Measurements from ENCODE around the gene ZBTB46. TPM values are rescaled to one million over a fixed set of nuclear protein-coding genes. Genes with fewer than 3 reads are reported as not detected.
A peak's percentile ranks its signal among the peaks of the same experiment; 100 is the strongest.

ZBTB46 gene
- total and polyA plus RNA-seq, 2 donors = 3.7 to 5.8 TPM

GRCh38 chr20:63748934-63749270 is 82.2 kb downstream of the ZBTB46 start:
- Histone ChIP-seq H3K27me3 (ENCODE audit: control insufficient read depth in 2 of 2, insufficient read depth in 1 of 2, low read length in 1 of 2) (no peaks in the 10 kb centered on the region), H3K36me3 (ENCODE audit: control insufficient read depth in 2 of 2, insufficient read depth in 2 of 2, low read length in 1 of 2) (peaks cover 0 to 4% of the 10 kb centered on the region in 2 donors), H3K9me3 (ENCODE audit: control insufficient read depth in 2 of 2, insufficient read depth in 1 of 2, low read length in 1 of 2) (peaks cover 0 to 4% of the 10 kb centered on the region in 2 donors), H3K4me3 (ENCODE audit: low read length in 2 of 2) (no peak overlapping the region), H3K27ac (ENCODE audit: low read depth in 1 of 2, low read length in 1 of 2) (no peak overlapping the region), H3K4me1 (ENCODE audit: control insufficient read depth in 2 of 2, insufficient read depth in 2 of 2, low read length in 2 of 2) (peaks cover 5 to 31% of the 10 kb centered on the region in 2 donors)
- WGBS = 97% methylated on average over 11 of the region's 11 CpGs
- no peak for DNase-seq (ENCODE audit: low read depth in 6 of 9, low spot score in 9 of 9)

DNA sequence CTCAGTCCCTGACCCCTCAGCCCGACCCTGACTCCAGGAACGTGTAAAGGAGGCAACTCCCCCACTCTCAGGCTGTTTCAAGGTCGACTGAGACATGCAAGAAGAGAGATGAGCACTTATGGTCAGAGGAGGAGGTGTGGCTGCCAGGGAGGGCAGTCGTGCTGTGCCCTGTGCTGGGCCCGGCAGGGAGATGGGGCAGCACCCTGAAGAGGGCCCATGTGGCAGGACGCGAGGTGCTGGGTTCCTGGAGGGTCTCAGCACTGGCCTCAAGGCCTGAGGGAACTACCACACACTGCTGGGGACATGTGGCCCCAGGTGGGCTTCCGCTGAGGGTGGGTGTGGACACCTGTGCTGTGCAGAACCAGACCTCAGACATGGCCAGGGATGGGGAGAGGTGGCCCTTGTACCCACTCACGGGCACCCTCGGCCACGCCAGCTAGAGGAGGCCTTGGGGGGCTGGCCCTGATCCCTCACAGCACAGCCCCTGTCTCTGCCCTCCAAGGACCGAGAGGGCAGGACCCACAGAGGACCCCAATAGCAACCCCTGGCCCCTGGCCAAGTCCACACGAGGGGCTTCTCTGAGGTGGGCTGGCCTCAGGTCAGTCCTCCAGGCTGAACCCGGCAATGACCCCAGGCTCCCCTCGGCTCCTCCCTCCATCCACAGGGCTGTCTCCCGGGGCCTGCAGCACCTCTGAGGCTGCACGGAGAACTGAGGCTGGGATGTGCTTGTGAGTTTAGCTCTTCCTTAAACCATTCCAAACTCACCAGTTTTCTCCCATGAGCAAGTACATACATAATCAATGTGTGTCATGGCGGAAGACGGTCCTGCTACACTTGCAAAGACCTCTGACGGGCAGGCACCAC is 82.8 kb downstream of the ZBTB46 start:
- Histone ChIP-seq H3K27ac (ENCODE audit: low read depth in 1 of 2, low read length in 1 of 2) (no peak overlapping the region), H3K27me3 (ENCODE audit: control insufficient read depth in 2 of 2, insufficient read depth in 1 of 2, low read length in 1 of 2) (no peaks in the 10 kb centered on the region), H3K4me3 (ENCODE audit: low read length in 2 of 2) (no peak overlapping the region), H3K36me3 (ENCODE audit: control insufficient read depth in 2 of 2, insufficient read depth in 2 of 2, low read length in 1 of 2) (peaks cover 4 to 9% of the 10 kb centered on the region in 2 donors), H3K4me1 (ENCODE audit: control insufficient read depth in 2 of 2, insufficient read depth in 2 of 2, low read length in 2 of 2) (peaks cover 5 to 31% of the 10 kb centered on the region in 2 donors), H3K9me3 (ENCODE audit: control insufficient read depth in 2 of 2, insufficient read depth in 1 of 2, low read length in 1 of 2) (peaks cover 0 to 4% of the 10 kb centered on the region in 2 donors)
- DNase-seq (ENCODE audit: low read depth in 6 of 9, low spot score in 9 of 9) = no peak
- WGBS = 94% methylated on average over 20 of the region's 20 CpGs

- H3K4me3 ChIP-seq (ENCODE audit: low read length in 2 of 2) = no peak overlapping the region
- DNase-seq (ENCODE audit: low read depth in 6 of 9, low spot score in 9 of 9) = no peak
- H3K4me1 ChIP-seq (ENCODE audit: control insufficient read depth in 2 of 2, insufficient read depth in 2 of 2, low read length in 2 of 2) = peaks cover 5 to 31% of the 10 kb centered on the region in 2 donors
- H3K27me3 ChIP-seq (ENCODE audit: control insufficient read depth in 2 of 2, insufficient read depth in 1 of 2, low read length in 1 of 2) = no peaks in the 10 kb centered on the region
- H3K36me3 ChIP-seq (ENCODE audit: control insufficient read depth in 2 of 2, insufficient read depth in 2 of 2, low read length in 1 of 2) = peaks cover 10 to 16% of the 10 kb centered on the region in 2 donors
- no peak overlapping the region for H3K27ac ChIP-seq (ENCODE audit: low read depth in 1 of 2, low read length in 1 of 2)
- WGBS = 97% methylated on average over 13 of the region's 13 CpGs
- peaks cover 0 to 4% of the 10 kb centered on the region in 2 donors for H3K9me3 ChIP-seq (ENCODE audit: control insufficient read depth in 2 of 2, insufficient read depth in 1 of 2, low read length in 1 of 2)
These were observed 83.4 kb downstream of the ZBTB46 start for GRCh38 chr20:63747622-63748069.

GRCh38 chr20:63746751-63747315 is 84.2 kb downstream of the ZBTB46 start:
- H3K27ac ChIP-seq (ENCODE audit: low read depth in 1 of 2, low read length in 1 of 2) = no peak overlapping the region
- H3K4me1 ChIP-seq (ENCODE audit: control insufficient read depth in 2 of 2, insufficient read depth in 2 of 2, low read length in 2 of 2) = peaks cover 5 to 29% of the 10 kb centered on the region in 2 donors
- no peak overlapping the region for H3K4me3 ChIP-seq (ENCODE audit: low read length in 2 of 2)
- no peaks in the 10 kb centered on the region for H3K27me3 ChIP-seq (ENCODE audit: control insufficient read depth in 2 of 2, insufficient read depth in 1 of 2, low read length in 1 of 2)
- WGBS = 98% methylated on average over 47 of the region's 47 CpGs
- peaks cover 18 to 23% of the 10 kb centered on the region in 2 donors for H3K36me3 ChIP-seq (ENCODE audit: control insufficient read depth in 2 of 2, insufficient read depth in 2 of 2, low read length in 1 of 2)
- DNase-seq (ENCODE audit: low read depth in 6 of 9, low spot score in 9 of 9) = no peak
- peaks cover 0 to 4% of the 10 kb centered on the region in 2 donors for H3K9me3 ChIP-seq (ENCODE audit: control insufficient read depth in 2 of 2, insufficient read depth in 1 of 2, low read length in 1 of 2)

DNA sequence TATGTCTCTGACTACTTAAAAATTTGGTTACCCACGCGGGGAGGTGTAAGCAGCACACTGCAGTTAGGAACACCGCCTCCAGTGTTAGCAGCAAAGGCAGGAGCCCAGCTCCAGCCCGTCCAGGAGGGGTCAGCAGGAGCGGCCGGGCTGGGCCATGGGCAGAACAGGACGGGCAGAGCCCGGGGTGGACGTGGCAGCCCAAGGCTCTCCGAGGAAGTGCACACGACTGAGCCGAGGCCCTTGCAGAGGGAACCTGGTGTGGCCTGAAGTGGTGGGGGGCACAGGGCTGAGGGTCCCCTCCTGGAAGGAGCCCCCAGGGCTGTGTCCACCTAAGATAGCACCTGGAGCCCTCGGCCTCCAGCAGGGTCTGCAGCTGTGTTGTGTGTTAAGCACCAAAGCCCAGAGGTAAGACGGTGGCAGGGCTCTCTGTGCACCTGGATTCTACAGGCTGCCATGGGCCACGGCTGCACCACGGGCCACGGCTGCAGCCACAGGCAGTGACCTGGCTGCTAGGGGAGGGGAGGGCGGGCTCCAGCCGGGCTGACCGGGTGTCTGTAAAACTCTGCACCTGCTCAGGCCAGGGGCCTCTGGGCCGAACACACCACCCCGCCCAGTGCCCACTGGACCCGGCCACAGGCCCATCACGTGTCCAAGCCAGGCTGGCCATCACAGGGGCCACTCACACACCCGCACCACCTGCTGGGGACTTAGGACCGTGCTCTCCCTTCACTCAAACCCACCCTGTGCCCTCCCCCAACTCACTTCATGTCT is 84.9 kb downstream of the ZBTB46 start:
- peaks cover 3 to 27% of the 10 kb centered on the region in 2 donors for H3K4me1 ChIP-seq (ENCODE audit: control insufficient read depth in 2 of 2, insufficient read depth in 2 of 2, low read length in 2 of 2)
- 96% methylated on average over 26 of the region's 26 CpGs for WGBS
- H3K9me3 ChIP-seq (ENCODE audit: control insufficient read depth in 2 of 2, insufficient read depth in 1 of 2, low read length in 1 of 2) = peaks cover 0 to 4% of the 10 kb centered on the region in 2 donors
- H3K27me3 ChIP-seq (ENCODE audit: control insufficient read depth in 2 of 2, insufficient read depth in 1 of 2, low read length in 1 of 2) = no peaks in the 10 kb centered on the region
- peaks cover 25 to 30% of the 10 kb centered on the region in 2 donors for H3K36me3 ChIP-seq (ENCODE audit: control insufficient read depth in 2 of 2, insufficient read depth in 2 of 2, low read length in 1 of 2)
- no peak for DNase-seq (ENCODE audit: low read depth in 6 of 9, low spot score in 9 of 9)
- no peak overlapping the region for H3K27ac ChIP-seq (ENCODE audit: low read depth in 1 of 2, low read length in 1 of 2)
- no peak overlapping the region for H3K4me3 ChIP-seq (ENCODE audit: low read length in 2 of 2)

DNA sequence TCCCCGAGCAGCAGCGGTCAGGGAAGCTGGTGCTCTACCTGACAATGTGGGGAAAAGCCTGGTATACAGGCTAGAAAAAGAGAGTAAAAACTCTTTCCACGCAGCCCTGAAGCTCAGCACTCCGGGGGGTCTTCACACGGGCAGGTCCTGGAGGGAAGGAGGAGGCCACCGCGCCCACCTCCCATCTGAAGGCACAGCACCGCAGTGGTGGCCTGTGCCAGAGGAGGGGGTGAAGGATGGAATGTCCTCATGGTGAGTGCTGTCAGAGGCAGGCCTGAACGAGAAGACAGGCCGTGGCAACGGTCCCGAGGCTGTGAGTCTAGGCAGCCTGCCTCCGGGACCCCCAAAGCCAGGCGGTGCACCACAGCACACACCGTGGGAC is 85.6 kb downstream of the ZBTB46 start:
- H3K4me1 ChIP-seq (ENCODE audit: control insufficient read depth in 2 of 2, insufficient read depth in 2 of 2, low read length in 2 of 2) = peaks cover 7 to 27% of the 10 kb centered on the region in 2 donors
- DNase-seq (ENCODE audit: low read depth in 6 of 9, low spot score in 9 of 9) = no peak
- WGBS = 92% methylated on average over 15 of the region's 15 CpGs

GRCh38 chr20:63744574-63745423 is 86.3 kb downstream of the ZBTB46 start:
- no peak for DNase-seq (ENCODE audit: low read depth in 6 of 9, low spot score in 9 of 9)
- peaks cover 6 to 22% of the 10 kb centered on the region in 2 donors for H3K4me1 ChIP-seq (ENCODE audit: control insufficient read depth in 2 of 2, insufficient read depth in 2 of 2, low read length in 2 of 2)
- peak overlapping the region in 1 of 2 donors; percentile 31 for H3K27ac ChIP-seq (ENCODE audit: low read depth in 1 of 2, low read length in 1 of 2)
- H3K27me3 ChIP-seq (ENCODE audit: control insufficient read depth in 2 of 2, insufficient read depth in 1 of 2, low read length in 1 of 2) = peaks cover 0 to 8% of the 10 kb centered on the region in 2 donors
- H3K36me3 ChIP-seq (ENCODE audit: control insufficient read depth in 2 of 2, insufficient read depth in 2 of 2, low read length in 1 of 2) = peaks cover 28 to 37% of the 10 kb centered on the region in 2 donors
- WGBS = 96% methylated on average over 25 of the region's 25 CpGs
- H3K9me3 ChIP-seq (ENCODE audit: control insufficient read depth in 2 of 2, insufficient read depth in 1 of 2, low read length in 1 of 2) = peaks cover 0 to 3% of the 10 kb centered on the region in 2 donors
- H3K4me3 ChIP-seq (ENCODE audit: low read length in 2 of 2) = no peak overlapping the region

More for the DNA sequence above, 85.6 kb downstream of the ZBTB46 start:
- H3K36me3 ChIP-seq (ENCODE audit: control insufficient read depth in 2 of 2, insufficient read depth in 2 of 2, low read length in 1 of 2) = peaks cover 28 to 37% of the 10 kb centered on the region in 2 donors
- no peak overlapping the region for H3K4me3 ChIP-seq (ENCODE audit: low read length in 2 of 2)
- peaks cover 0 to 7% of the 10 kb centered on the region in 2 donors for H3K27me3 ChIP-seq (ENCODE audit: control insufficient read depth in 2 of 2, insufficient read depth in 1 of 2, low read length in 1 of 2)
- peak overlapping the region in 1 of 2 donors; percentile 18 for H3K27ac ChIP-seq (ENCODE audit: low read depth in 1 of 2, low read length in 1 of 2)
- peaks cover 0 to 4% of the 10 kb centered on the region in 2 donors for H3K9me3 ChIP-seq (ENCODE audit: control insufficient read depth in 2 of 2, insufficient read depth in 1 of 2, low read length in 1 of 2)

DNA sequence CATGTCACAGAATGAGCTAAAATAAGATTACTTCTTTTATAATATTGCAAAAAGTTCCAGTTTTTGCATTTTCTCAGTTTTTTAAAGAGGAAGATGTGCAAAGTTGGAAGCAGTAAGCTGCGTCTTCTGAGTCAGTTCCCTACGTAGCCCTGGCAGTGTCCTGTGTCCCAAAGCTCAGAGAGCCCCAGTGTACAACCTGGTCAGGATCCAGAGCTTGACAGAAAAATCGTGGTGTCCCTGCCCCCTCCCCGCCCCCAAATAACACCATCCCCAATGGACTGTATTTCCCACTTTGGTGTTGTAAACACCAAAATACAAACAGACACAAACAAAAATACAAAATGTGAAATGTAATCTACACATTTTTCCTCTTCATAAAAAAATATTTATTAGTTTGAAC is 86.9 kb downstream of the ZBTB46 start:
- Histone ChIP-seq H3K9me3 (ENCODE audit: control insufficient read depth in 2 of 2, insufficient read depth in 1 of 2, low read length in 1 of 2) (no peaks in the 10 kb centered on the region), H3K27me3 (ENCODE audit: control insufficient read depth in 2 of 2, insufficient read depth in 1 of 2, low read length in 1 of 2) (peaks cover 0 to 9% of the 10 kb centered on the region in 2 donors), H3K4me1 (ENCODE audit: control insufficient read depth in 2 of 2, insufficient read depth in 2 of 2, low read length in 2 of 2) (peaks cover 7 to 20% of the 10 kb centered on the region in 2 donors), H3K4me3 (ENCODE audit: low read length in 2 of 2) (no peak overlapping the region), H3K27ac (ENCODE audit: low read depth in 1 of 2, low read length in 1 of 2) (no peak overlapping the region), H3K36me3 (ENCODE audit: control insufficient read depth in 2 of 2, insufficient read depth in 2 of 2, low read length in 1 of 2) (peaks cover 28 to 37% of the 10 kb centered on the region in 2 donors)
- WGBS = 92% methylated on average over 4 of the region's 4 CpGs
- DNase-seq (ENCODE audit: low read depth in 6 of 9, low spot score in 9 of 9) = no peak
